ENCODE results near the gene MYH10.

- TF ChIP-seq, protein P1, sequence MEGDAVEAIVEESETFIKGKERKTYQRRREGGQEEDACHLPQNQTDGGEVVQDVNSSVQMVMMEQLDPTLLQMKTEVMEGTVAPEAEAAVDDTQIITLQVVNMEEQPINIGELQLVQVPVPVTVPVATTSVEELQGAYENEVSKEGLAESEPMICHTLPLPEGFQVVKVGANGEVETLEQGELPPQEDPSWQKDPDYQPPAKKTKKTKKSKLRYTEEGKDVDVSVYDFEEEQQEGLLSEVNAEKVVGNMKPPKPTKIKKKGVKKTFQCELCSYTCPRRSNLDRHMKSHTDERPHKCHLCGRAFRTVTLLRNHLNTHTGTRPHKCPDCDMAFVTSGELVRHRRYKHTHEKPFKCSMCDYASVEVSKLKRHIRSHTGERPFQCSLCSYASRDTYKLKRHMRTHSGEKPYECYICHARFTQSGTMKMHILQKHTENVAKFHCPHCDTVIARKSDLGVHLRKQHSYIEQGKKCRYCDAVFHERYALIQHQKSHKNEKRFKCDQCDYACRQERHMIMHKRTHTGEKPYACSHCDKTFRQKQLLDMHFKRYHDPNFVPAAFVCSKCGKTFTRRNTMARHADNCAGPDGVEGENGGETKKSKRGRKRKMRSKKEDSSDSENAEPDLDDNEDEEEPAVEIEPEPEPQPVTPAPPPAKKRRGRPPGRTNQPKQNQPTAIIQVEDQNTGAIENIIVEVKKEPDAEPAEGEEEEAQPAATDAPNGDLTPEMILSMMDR (IDR thresholded peaks at IDR 0.05; ENCODE audit: borderline replicate concordance, extremely low read depth, low read length, poor library complexity, severe bottlenecking), result no peak
- TF ChIP-seq EZH2 (IDR thresholded peaks at IDR 0.05; ENCODE audit: borderline replicate concordance, low read depth, low read length, severe bottlenecking), result no peak
These were observed 155.3 kb downstream of the MYH10 start for GRCh38 chr17:8475227-8475626.

Data from DND-41 (cell line).